EH (cell line): ENCODE results near the gene PXDC1.
"Not testable (repeated sequence)": the region's sequence is repeated elsewhere in the genome, so short reads cannot be mapped to it uniquely, and the experiment has no call there.

Experiments
- DNase-seq: peaks from one replicate; pipeline ENCODE4 v3.0.0-alpha.2; 2015; ENCODE audit warnings: low read depth

The PXDC1 gene

GRCh38 chr6:3782876-3783832 lies 31.6 kb upstream of the PXDC1 start:
- DNase-seq, result no peak

DNA sequence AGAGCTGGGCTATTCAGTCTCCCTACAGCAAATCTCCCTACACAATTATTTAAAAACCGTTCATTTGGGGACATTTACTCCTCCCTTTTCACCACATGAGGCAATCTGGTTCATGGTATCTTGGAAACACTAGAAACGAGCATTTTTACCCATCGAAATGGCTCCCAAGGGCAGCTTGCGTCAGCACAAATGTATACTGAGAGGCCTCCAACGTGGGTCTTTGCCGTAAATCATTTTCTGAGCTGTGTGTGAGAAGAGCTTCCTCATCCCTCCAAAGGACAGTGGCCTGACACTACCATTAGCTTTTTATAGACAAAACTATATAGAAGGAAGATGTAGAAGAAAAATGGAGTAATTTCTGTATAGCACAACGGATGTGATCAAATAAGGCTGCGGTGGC lies 30.0 kb upstream of the PXDC1 start:
- DNase-seq, result no peak

DNA sequence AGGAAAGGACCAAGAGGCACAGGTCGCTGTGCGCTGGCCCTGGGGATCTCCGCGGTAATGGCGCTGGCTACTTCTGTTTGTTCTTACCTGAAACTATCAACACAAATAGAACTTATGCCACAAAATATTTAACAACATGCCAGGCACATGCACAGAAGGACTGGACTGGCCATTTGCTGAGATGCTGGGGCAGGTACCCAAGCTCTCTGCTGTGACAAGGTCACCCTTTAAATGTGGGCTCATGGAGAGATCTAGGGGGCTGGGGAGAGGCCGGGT lies 28.0 kb upstream of the PXDC1 start:
- DNase-seq, result no peak

- no peak for DNase-seq
Observed at GRCh38 chr6:3778701-3779573, 27.4 kb upstream of the PXDC1 start.

DNA sequence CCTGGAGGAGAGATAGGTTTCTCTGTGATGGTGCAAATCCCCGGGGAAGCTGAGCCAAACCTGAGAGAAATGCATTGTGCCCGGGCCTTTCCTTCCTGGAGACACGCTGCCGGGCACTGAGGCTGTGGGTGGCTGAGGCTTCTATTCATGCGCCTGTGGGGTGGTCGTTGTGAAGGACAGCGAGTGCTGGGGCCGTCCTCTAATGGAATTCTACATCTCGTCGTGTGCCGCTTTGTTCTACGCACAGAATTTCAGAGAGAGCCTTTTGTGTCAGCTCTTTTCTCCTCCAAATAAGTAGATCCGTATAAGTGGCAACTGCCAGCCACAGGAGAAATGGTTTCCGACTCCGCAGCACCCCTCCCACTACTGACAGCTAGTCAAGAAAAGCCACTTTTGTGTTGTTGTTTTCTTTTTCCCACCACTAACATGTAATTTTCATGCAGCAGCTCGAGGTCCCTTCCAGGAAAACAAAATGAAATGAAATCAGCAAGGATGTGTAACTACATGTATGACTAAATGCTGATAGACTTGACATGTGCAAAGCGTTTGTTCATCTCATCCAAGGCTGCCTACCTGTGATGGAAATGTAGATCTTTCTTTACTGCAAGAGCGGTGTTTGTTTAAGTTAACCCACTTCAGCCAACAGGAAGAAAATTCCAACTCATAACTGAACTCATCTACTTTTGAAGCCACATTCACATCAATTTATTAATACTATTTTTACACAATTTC lies 26.4 kb upstream of the PXDC1 start:
- no peak for DNase-seq

- no peak for DNase-seq
Observed at GRCh38 chr6:3776881-3777507, 25.5 kb upstream of the PXDC1 start.

GRCh38 chr6:3775847-3776246 lies 24.3 kb upstream of the PXDC1 start:
- no peak for DNase-seq

DNA sequence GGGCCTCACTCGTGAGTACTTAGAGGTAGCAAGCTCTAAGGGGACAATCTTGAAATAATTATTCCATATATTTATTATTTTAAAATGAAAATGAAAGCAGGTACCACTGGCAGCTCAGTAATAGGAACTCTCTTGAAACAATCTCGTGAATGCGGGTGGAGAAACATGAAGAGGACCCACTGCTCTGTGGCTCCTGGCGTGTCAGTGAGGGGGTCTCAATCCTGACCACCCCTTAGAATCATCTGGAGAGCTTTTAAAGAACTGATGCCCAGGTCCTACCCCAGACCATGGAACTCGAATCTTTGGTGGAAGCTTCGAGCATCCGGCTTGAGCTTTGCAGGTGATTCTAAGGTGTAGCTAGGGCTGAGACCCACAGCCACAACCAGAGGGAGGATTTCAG lies 23.9 kb upstream of the PXDC1 start:
- DNase-seq, result no peak

DNA sequence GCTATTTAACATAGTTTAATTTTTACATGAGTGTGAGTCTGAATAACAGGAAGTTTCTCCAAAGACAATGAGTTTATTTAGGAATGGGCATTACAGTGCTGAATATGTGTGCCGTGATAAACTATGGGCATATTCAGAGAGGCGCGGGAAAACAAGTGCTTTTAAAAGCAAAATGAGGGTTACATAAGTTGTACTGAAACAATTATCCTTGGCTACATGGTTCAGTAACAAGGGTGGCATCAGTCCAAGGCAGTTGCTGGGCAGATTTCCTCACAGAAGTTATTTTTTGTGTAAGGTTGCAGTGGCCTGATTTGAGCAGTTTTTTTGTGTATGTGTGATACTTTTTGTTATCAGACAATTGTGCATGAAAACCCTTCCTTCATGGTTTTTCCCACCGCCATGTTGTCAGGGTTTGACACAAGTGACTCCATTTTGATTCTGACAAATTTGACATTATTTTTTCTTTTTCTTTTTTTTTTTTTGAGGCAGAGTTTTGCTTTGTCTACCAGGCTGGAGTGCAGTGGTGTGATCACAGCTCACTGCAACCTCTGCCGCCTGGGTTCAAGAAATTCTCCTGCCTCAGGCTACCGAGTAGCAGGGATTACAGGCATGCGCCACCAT lies 22.3 kb upstream of the PXDC1 start:
- DNase-seq, result peak; percentile 49

GRCh38 chr6:3772127-3772999 lies 20.9 kb upstream of the PXDC1 start:
- not testable (repeated sequence) for DNase-seq

- no peak for DNase-seq
Observed at GRCh38 chr6:3771407-3772011, 20.0 kb upstream of the PXDC1 start.

DNA sequence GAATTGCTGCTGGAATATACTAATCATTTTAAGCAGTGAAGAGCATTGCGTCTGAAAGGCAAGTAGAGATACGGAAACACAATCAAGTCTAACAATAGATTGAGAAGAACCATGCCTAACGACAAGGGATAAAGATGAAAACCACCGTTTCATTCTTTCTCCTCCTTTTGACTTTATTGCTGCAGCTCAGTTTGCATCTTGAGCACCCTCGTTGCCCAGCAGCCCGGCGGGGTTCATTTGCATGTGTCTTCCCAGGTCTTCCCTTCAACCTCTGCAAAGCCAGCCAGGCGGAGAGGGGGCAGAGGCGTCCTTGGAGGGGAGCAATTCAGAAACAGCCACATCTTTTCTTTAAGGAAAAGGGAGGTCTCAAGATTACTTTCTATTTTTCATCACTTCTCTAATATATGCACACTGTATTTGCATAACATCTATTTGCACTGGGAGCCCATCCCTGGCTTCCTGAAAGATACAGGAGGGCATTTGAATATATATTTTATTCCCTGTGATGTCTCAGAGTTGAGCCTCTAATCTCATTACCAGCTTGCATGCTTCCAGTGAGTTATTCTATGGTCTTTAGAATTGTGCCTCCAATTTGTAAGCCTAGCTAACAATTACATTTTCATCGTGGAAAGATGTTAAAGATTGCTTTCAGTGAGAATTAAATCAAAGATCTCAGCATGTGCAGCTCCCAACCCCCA lies 18.7 kb upstream of the PXDC1 start:
- DNase-seq, result no peak

DNA sequence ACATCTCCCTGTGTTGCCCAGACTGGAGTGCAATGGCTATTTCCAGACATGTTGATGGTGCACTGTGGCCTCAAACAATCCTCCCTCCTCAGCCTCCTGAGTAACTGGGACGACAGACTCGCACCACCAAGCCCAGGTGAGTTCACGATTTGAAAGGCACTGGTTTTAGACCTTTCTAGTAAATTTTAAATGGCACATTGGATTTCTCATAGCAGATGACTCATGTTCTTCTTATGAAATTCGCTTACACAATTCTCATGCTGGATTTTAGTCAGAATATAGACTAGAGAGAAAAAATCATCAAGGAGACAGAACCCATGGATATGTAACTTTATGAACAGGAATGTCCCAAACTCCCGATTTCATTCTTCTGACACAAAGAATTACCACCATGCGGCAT lies 18.1 kb upstream of the PXDC1 start:
- peak; percentile 57 for DNase-seq

- DNase-seq, result no peak
Observed at GRCh38 chr6:3768502-3768901, 17.0 kb upstream of the PXDC1 start.

- peak; percentile 70 for DNase-seq
Observed at GRCh38 chr6:3767483-3767882, 16.0 kb upstream of the PXDC1 start.

DNA sequence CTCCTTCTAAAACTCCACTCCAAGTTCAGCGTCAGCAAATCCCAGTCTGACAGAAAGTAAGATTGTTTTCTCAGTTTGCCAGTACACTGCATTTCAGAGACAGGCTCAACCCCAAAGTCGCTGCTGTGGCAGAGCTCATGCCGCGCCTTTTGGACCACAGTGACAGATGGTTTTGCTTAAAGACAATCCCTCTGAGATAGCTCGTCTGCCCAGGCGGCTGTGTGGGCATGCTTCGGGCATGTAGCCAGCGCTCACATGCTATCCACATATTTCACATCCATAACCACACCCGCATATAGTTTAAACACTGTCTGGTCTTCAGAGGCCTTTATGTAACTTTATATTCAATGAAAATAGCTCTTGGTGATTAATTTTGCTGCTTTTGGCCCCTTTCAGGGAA lies 14.7 kb upstream of the PXDC1 start:
- DNase-seq, result peak; percentile 80

DNA sequence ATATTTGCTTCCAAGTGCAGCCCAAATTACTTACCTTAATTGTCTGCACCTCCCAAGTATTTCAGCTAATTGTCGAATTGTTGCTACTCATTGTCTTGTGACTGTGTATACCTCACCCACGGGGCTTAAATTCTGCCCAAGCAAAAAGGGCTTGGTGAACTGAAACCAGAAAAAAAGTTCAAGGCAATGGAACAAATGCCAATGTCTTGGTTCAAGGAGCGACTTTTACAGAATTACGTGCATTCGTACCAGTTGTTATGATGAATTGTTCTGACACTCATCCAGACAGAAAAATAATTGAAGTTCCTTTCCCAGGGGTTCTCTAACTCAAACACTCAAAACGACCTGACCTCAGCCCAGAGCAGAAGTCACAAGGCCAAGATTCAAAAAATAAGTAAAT lies 13.9 kb upstream of the PXDC1 start:
- DNase-seq, result no peak

DNA sequence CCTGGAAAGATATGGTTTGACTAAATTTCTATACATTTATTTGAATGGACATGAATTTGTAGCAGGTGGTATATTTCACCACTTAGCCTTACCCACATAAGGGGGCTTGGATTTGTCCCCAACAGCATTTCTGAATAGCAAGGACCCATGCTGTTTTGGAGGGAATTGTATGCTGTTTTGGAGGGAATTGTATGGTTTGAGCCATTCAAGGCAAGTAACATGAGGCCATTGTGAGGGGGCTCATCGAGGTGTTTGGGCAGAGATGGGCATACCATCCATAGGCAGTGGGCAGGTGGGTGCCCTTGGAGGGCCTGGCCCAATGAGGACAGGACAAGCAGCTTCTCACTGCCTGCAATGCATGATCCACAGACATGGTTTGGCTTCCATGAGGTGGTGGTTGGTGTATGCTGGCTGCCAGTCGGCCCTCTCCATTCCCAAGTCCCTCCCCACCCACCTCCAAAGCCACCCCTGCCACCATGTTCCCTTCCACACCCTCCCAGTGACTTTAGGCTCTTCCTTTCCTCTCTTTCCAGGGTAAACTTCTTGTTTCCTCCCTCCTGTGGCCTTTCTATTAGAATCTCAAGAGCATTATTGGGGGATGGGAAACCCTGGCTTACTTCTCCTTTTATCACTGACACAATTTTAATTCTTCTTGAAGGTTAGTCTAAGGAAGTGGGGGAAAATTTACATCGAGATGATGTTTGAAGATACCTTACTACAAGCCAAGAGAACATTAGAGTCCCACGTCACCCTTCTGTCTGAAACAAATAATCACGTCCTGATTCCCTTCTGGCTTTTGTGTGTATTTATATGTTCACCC lies 13.2 kb upstream of the PXDC1 start:
- no peak for DNase-seq

GRCh38 chr6:3762852-3763251 lies 11.3 kb upstream of the PXDC1 start:
- DNase-seq, result no peak
